Measurements from ENCODE around the gene SPI1.
"Not testable (repeated sequence)": the region's sequence is repeated elsewhere in the genome, so short reads cannot be mapped to it uniquely, and the experiment has no call there.

The SPI1 gene

DNA sequence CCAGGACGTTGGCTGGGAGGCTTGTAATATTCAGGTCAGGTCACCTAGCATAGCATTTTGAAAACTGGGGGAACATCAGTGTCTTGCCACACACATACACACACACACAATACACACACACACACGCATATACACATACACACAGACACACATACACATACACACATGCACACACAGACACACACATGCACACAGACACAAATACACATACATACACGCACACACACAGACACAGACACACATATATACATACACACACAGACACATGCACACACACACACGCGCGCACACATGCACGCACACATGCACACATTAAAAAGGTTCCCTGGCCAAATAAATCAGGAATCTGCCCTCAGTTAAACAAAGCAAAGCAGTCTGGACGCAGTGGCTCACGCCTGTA, 38.3 kb downstream of the SPI1 start:
- no peak for DNase-seq (ENCODE audit: low read depth in 2 of 2)

GRCh38 chr11:47338396-47339241, 39.7 kb downstream of the SPI1 start:
- no peak for DNase-seq (ENCODE audit: low read depth in 2 of 2)

- no peak for DNase-seq (ENCODE audit: low read depth in 2 of 2)
These were observed 41.0 kb downstream of the SPI1 start for GRCh38 chr11:47337229-47337924.

DNA sequence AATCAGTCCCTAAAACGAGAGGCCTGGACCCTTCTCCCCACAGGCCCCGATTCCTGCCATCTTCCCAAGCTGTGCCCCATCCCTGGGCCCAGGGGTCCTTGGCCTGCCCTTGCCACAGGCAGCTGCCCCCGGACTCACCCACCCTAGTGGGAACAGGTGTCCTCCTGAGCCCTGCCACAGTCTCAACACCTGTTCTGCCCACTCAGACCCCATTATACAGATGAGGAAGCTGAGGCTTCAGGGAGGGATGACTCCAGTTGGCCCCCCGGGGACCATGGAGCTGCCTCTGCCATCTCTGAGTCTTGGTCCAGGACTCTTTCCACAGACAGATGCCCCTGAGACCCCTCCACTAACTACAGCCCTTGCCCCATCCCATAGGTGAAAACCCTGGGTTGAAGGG, 41.8 kb downstream of the SPI1 start:
- DNase-seq (ENCODE audit: low read depth in 2 of 2): no peak

DNA sequence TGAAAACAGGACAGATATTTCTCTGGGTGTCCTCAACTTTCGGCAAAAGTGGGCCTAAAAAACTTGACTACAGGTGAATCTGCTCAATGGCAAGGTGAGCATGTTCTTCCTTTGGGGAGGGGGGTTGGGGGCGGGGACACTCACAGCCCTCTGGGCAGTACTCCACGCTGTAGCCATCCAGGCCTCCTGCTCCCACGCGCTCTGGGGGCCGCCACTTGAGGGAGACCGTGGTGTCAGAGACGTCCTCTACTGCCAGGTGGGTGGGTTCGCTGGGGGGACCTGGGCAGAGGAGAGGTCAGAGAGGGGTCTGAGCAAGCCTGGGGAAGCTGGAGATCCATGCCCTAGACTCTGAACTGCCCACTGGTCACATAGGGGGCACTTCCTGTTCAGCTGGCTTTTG, 42.6 kb downstream of the SPI1 start:
- DNase-seq (ENCODE audit: low read depth in 2 of 2): no peak

- DNase-seq (ENCODE audit: low read depth in 2 of 2): not testable (repeated sequence)
These were observed 43.5 kb downstream of the SPI1 start for GRCh38 chr11:47334699-47335411.

DNA sequence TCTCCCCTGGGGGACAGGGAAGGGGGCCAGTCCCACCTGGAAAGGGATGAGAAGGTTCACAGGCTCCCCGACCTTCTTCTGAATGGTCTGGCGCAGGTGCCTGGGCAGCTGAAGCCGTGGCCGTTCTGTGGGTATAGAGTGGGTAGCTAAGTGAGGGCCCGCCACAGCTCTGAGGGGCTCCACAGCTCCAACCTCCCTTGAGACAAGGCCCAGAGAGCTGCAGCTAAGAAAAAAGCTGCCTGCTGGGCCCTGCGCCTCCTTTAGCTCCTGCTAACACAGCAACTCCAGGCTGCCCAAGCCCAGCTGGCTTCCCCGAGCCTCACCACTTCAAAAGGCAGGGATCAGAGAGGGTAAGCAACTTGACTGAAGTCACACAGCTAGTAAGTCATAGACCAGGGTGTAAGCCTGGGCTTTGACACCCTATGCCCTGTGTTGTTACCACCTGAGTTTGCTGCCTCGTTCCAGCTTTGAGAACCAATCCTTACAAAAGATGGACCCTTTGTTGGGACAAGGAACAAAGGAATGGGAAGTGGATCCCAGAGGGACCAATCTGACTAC, 44.4 kb downstream of the SPI1 start:
- no peak for DNase-seq (ENCODE audit: low read depth in 2 of 2)

DNA sequence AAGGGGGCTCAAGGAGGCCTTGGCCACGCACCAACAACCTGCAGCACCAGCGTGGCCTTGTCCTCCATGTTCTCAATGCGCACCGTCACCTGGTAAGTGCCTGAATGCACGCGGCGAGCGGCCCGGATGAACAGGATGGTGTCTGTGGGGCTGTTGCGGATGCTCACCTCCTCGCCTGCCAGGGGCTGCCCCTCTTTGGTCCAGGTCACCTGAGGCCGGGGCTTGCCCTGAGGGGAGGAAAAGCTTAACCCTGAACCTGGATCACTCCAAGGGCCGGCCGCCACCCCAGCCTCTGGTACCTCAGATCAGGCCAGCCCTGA, 44.9 kb downstream of the SPI1 start:
- no peak for DNase-seq (ENCODE audit: low read depth in 2 of 2)

DNA sequence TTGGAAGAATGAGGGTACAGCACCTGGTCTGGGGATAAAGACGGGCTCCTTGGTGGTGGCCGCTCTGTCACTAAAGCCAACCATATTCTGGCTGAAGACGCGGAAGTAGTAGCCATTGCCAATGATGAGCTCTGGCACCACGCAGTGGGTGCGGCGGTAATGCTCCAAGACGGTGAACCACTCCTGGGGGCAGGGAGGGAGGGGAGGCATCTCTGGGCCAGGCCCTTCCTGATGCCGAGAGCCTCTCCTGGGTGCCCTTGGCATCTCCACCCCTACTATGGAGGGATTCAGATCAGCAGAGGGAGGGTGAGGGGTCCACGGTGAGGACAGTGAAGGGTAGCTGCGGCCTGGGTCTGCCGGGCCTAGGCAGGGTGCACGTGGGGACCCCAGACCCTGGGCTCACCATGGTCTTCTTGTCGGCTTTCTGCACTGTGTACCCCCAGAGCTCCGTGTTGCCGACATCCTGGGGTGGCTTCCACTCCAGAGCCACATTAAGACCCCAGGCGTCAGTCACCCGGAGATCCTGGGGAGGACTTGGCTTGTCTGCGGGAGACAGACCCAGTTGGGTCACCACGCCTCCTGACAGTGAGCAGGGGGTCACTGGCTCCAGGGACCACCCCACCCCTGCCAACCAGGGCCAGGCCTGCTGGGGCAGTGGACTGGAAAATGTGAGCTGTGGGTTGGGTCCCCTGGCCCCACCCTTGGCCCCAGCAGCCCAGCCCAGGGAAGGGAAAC, 45.4 kb downstream of the SPI1 start:
- DNase-seq (ENCODE audit: low read depth in 2 of 2): no peak

DNA sequence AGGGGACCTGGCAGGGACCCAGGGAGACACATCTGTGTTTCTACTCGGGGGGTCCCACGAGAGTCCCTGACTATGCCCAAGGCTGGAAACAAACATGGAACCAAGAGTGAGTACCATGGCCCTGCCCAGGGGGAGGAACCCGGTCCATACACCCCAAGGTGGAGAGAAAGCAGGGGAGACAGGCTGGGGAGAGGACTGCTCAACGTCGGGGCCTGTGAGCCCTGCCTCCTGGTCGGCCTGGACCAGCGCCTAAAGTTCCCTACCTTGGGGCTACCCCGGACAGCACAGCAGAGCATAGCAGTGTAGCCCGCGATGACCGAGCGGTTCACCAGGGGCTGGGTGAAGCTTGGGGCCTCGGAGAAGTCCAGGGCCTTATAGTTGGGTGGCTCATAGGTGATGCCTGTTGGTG, 46.0 kb downstream of the SPI1 start:
- DNase-seq (ENCODE audit: low read depth in 2 of 2): no peak

GRCh38 chr11:47331454-47332302, 46.7 kb downstream of the SPI1 start:
- no peak for DNase-seq (ENCODE audit: low read depth in 2 of 2)

DNA sequence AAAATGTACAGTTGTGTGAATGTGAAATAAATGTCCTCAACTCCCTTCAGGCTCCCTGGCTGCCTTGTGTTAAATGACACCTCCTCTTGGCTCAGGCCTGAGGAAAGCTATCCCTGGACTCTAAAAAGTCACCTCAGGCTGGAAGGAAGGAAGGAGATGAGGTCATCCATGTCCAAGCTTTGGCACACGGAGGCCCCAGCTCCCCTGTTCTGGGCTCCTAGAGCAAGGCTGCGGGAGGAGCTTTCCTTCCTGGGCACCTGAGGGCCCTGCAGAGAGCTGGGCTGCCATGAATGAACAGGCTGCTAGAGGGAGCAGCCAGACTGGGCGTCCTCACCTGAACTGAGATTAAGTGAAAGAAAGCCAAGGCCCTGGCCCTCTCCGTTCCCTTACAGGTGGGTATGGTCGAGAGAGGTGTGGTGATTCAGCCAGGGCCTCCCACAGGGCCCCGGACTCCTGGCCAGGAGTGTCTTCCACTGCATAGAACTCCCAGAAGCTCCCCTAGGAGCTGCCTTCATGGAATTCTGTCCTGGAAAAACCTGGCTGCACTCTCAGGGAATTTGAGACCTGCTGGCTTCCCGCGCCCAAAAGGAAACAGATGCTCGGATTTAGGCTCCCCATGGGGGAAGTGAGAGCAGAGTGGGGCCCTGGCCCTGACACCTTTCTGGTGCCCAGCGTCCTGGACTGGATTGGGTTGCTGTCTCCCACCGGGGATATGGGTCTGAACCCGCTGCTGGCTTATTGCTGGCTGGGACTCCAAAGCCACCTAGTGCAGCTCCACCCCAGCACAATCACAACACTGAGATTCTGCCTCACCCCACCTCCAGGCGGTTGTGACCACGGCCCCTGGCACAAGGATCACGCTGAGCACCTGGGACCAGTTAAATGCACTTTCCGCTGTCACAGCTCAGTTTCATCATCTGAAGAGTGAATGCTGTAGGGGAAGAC, 48.1 kb downstream of the SPI1 start:
- no peak for DNase-seq (ENCODE audit: low read depth in 2 of 2)

DNA sequence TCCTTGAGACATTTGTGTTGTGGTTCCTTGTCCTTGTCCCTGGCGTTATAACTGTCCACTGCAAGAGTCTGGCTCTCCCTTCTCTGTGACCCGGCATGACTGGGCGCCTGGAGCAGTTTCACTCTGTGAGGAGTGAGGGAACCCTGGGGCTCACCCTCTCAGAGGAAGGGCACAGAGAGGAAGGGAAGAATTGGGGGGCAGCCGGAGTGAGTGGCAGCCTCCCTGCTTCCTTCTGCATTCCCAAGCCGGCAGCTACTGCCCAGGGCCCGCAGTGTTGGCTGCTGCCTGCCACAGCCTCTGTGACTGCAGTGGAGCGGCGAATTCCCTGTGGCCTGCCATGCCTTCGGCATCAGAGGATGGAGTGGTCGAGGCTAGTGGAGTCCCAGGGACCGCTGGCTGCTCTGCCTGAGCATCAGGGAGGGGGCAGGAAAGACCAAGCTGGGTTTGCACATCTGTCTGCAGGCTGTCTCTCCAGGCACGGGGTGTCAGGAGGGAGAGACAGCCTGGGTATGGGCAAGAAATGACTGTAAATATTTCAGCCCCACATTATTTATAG, 48.8 kb downstream of the SPI1 start:
- no peak for DNase-seq (ENCODE audit: low read depth in 2 of 2)

DNA sequence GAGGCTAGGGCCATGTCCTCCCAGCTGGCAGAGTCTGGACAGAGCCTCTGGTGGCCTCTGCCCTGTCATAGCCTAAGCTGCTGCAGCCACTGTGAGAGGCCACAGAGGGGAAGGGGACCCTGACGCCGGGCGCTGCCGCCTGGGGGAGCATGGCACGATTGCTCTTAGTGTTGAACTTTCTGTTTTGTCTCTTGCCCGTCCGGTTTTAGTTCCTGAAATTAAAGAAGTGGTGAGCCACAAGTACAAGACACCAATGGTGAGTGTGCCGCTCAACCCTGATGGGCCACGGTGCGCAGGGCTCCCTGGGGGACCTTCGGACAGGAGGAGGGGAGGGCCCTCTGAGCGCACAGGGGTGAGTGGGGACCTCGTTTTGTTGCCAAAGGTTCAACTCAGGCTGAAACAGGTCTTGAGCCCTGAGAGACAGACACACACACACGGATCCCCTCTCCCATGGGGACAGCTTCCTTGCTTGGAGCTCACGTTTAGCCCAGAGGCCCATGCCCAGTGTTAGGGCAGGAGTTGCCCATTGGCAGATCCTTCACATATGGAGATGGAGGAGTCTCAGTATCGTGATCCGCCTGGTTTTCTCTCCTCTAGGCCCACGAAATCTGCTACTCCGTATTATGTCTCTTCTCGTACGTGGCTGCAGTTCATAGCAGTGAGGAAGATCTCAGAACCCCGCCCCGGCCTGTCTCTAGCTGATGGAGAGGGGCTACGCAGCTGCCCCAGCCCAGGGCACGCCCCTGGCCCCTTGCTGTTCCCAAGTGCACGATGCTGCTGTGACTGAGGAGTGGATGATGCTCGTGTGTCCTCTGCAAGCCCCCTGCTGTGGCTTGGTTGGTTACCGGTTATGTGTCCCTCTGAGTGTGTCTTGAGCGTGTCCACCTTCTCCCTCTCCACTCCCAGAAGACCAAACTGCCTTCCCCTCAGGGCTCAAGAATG, 49.6 kb downstream of the SPI1 start:
- no peak for DNase-seq (ENCODE audit: low read depth in 2 of 2)

GRCh38 chr11:47327949-47328348, 50.4 kb downstream of the SPI1 start:
- no peak for DNase-seq (ENCODE audit: low read depth in 2 of 2)

DNA sequence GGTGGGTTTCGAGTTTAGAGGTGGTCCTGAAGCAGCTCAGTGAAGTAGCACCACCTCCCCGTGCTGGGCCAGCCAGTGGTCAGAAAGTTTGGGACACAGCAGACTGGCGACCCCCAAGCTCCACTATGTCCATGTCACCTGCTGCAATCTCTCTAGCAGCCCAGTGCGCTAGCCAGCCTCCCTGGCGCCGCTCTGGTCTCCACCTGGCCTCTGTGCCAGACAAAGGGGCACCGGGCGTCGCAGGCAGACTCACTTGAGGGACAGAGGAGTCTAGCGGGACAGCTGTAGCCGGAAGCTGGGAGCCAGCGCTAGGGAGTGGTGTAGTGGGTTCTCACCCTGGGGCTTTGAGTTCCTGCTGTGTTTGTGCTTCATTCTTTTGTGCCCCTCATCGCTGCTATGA, 51.3 kb downstream of the SPI1 start:
- DNase-seq (ENCODE audit: low read depth in 2 of 2): no peak

- no peak for DNase-seq (ENCODE audit: low read depth in 2 of 2)
These were observed 52.1 kb downstream of the SPI1 start for GRCh38 chr11:47326198-47326597.
